BJ (cell line): ENCODE results near the gene AGAP1. TPM values are rescaled to one million over a fixed set of nuclear protein-coding genes. Genes with fewer than 3 reads are reported as not detected.

ENCODE experiments used
- CTCF ChIA-PET: fragments of 350-600 bp; formaldehyde crosslinking; extraction: SDS; loops from one replicate; lab custom pipeline; 2021; ENCODE audit warnings: antibody characterized with exemption, inconsistent platforms; lab: Yijun Ruan, JAX
- POLR2A ChIA-PET: fragments of 300-600 bp; sonication (Branson Sonifier 250); formaldehyde crosslinking; extraction: SDS; loops from one replicate; lab custom pipeline; 2021; ENCODE audit warnings: antibody characterized with exemption; lab: Charles Lee
- DNase-seq: peaks from one replicate; pipeline ENCODE4 v3.0.0-alpha.2; 2011; ENCODE audit warnings: low read depth
- H3K27me3 ChIP-seq: 2 replicates; pipeline ENCODE4 v1.6.0; 2011; ENCODE audit warnings: low read length; ENCODE audit not compliant: control insufficient read depth, insufficient read depth
- H3K36me3 ChIP-seq: 2 replicates; pipeline ENCODE4 v1.5.1; 2011; ENCODE audit warnings: low read length; ENCODE audit not compliant: control insufficient read depth, insufficient read depth
- H3K4me3 ChIP-seq: 2 replicates; pipeline ENCODE4 v1.5.1; 2011; ENCODE audit warnings: low read depth, mild to moderate bottlenecking, control low read depth, low read length
- polyA plus RNA-seq: library from polyadenylated mRNA; depleted of rRNA; stranded (reverse); fragments of >200 nt; gene quantifications from 2 replicates; pipeline ENCODE4 v1.2.3, GENCODE V29; 2011
- TF ChIP-seq, protein P1 (sequence below): IDR thresholded peaks from 2 replicates; pipeline ENCODE4 v1.5.1; 2011; ENCODE audit warnings: low read depth, mild to moderate bottlenecking, control low read depth, inconsistent platforms, low read length, moderate library complexity; ENCODE audit not compliant: insufficient read depth

AGAP1 gene
- polyA plus RNA-seq, 1 experiment: 14.9 TPM

- DNase-seq: no peak
- ChIA-PET CTCF (no interaction called here), POLR2A (no interaction called here)
- H3K36me3 ChIP-seq: no peaks in the 10 kb centered on the region
- no peaks in the 10 kb centered on the region for H3K27me3 ChIP-seq
- TF ChIP-seq, protein P1, sequence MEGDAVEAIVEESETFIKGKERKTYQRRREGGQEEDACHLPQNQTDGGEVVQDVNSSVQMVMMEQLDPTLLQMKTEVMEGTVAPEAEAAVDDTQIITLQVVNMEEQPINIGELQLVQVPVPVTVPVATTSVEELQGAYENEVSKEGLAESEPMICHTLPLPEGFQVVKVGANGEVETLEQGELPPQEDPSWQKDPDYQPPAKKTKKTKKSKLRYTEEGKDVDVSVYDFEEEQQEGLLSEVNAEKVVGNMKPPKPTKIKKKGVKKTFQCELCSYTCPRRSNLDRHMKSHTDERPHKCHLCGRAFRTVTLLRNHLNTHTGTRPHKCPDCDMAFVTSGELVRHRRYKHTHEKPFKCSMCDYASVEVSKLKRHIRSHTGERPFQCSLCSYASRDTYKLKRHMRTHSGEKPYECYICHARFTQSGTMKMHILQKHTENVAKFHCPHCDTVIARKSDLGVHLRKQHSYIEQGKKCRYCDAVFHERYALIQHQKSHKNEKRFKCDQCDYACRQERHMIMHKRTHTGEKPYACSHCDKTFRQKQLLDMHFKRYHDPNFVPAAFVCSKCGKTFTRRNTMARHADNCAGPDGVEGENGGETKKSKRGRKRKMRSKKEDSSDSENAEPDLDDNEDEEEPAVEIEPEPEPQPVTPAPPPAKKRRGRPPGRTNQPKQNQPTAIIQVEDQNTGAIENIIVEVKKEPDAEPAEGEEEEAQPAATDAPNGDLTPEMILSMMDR: no peak
- H3K4me3 ChIP-seq: no peak overlapping the region
Observed at GRCh38 chr2:236070236-236070635, 576.4 kb downstream of the AGAP1 start.

DNA sequence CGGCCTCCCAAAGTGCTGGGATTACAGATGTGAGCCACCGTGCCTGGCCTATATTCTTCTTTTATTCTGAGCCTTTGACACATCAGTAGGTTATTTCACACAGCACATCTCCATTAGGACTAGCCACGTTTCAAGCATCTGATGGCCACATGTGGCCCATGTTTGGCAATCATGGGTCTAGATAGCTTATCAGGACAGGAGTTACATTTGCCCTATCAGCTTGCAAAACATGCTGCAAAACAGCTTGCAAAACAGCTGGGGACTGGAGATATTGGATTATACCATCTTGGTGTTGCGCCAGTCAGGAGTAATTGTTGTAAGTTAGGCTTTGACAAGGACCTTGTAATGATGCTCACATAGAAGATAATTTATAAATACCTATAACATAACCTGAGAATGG lies 579.4 kb downstream of the AGAP1 start:
- ChIA-PET POLR2A (no interaction called here), CTCF (interaction anchor here (0.6 to 1.2 kb wide), 3 partner anchors 17 to 70 kb away, joined by 3 read pairs; no protein-coding TSS in a partner anchor)
- no peaks in the 10 kb centered on the region for H3K36me3 ChIP-seq
- DNase-seq: no peak
- H3K27me3 ChIP-seq: no peaks in the 10 kb centered on the region
- H3K4me3 ChIP-seq: no peak overlapping the region
- TF ChIP-seq, protein P1: no peak

DNA sequence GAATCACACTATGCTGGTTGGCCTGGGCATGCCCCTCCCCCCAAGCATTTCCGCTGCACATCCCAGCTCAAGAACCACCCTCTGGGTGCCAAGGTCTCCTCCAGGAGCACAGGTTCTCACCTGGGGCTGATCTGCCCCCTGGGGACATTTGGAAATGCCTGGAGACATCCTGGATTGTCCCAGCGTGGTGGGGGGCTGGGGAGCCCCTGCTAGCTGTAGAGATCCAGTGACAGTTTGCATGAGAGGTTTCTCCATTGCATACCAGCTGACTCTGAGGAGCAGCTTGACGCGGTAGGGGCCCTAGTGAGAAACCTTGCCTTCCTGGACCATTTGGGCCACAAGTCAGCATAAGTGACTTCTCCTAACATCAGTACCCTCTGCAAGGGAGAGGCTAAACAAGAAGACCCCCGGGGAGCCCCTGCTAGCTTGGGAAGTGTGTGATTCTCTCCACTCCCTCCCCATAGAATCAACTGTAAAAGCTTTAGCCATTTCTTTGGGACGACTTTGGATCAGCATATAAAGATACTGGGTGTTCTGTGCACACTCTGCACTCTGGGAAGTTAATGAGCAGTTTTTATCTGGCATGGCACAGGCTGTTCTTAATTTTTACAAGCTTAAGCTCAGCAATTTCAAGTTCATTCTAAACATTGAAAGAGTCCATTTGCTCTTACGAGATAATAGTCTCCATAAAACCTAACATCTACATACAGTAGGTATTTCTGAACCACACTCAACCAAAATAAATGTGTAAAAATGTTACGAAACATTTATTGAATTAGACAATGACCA lies 580.2 kb downstream of the AGAP1 start:
- H3K4me3 ChIP-seq: no peak overlapping the region
- no peak for DNase-seq
- ChIA-PET POLR2A (no interaction called here), CTCF (interaction anchor here (0.6 to 1.2 kb wide), 3 partner anchors 16 to 69 kb away, joined by 3 read pairs; no protein-coding TSS in a partner anchor)
- no peaks in the 10 kb centered on the region for H3K36me3 ChIP-seq
- TF ChIP-seq, protein P1: no peak
- H3K27me3 ChIP-seq: no peaks in the 10 kb centered on the region

GRCh38 chr2:236075802-236076201 lies 582.0 kb downstream of the AGAP1 start:
- ChIA-PET POLR2A (no interaction called here), CTCF (no interaction called here)
- H3K36me3 ChIP-seq: no peaks in the 10 kb centered on the region
- H3K27me3 ChIP-seq: no peaks in the 10 kb centered on the region
- no peak for DNase-seq
- TF ChIP-seq, protein P1: no peak
- H3K4me3 ChIP-seq: no peak overlapping the region

GRCh38 chr2:236078297-236079255 lies 584.7 kb downstream of the AGAP1 start:
- TF ChIP-seq, protein P1: no peak
- H3K4me3 ChIP-seq: no peak overlapping the region
- no peaks in the 10 kb centered on the region for H3K36me3 ChIP-seq
- ChIA-PET CTCF (no interaction called here), POLR2A (no interaction called here)
- H3K27me3 ChIP-seq: no peaks in the 10 kb centered on the region
- peak; percentile 83 for DNase-seq
